Activated CD8-positive, alpha-beta T cell treated with anti-CD3 and anti-CD28 coated beads, Interleukin-2, amount 10 ng/mL, durations not matched to agents 7 days and 5 days (primary cell): ENCODE measurements around the gene SFRP2. TPM values are rescaled to one million over a fixed set of nuclear protein-coding genes. Genes with fewer than 3 reads are reported as not detected.
A peak's percentile ranks its signal among the peaks of the same experiment; 100 is the strongest.

Experiments
- ATAC-seq: fragments of 150-1000 bp; cut with Tn5 transposase; one replicate; pipeline ENCODE4 v1.10.0; 2021; ENCODE audit warnings: moderate library complexity
- CTCF ChIA-PET: fragments of 350-600 bp; sonication (Branson Sonifier 250); formaldehyde crosslinking; loops from one replicate; lab custom pipeline; 2021; ENCODE audit warnings: antibody characterized with exemption; lab: Charles Lee
- POLR2A ChIA-PET: fragments of 350-600 bp; sonication (Branson Sonifier 250); formaldehyde crosslinking; loops from one replicate; lab custom pipeline; 2021; ENCODE audit warnings: antibody characterized with exemption; lab: Charles Lee
- DNase-seq: peaks from one replicate; pipeline ENCODE4 v3.0.0-alpha.2; 2020
- H3K27ac Mint-ChIP-seq: one replicate; pipeline ENCODE4 v1.8.0; 2021; ENCODE audit warnings: mild to moderate bottlenecking, mixed read lengths
- H3K27me3 Mint-ChIP-seq: one replicate; pipeline ENCODE4 v1.8.0; 2021; ENCODE audit warnings: low read depth, mixed read lengths
- H3K36me3 Mint-ChIP-seq: one replicate; pipeline ENCODE4 v1.8.0; 2021; ENCODE audit warnings: low read depth, mixed read lengths
- H3K4me1 Mint-ChIP-seq: one replicate; pipeline ENCODE4 v1.8.0; 2021; ENCODE audit warnings: low read depth, mixed read lengths
- H3K4me3 Mint-ChIP-seq: one replicate; pipeline ENCODE4 v1.8.0; 2021; ENCODE audit warnings: mild to moderate bottlenecking, mixed read lengths
- H3K9me3 Mint-ChIP-seq: one replicate; pipeline ENCODE4 v1.8.0; 2022; ENCODE audit warnings: mixed read lengths; ENCODE audit not compliant: insufficient read depth
- total RNA-seq, 2 experiments: library from RNA; stranded (reverse); gene quantifications; one replicate each; pipeline ENCODE4 v1.2.3, GENCODE V29; 2021

Gene SFRP2
- total RNA-seq, 2 experiments from 2014 or later = not detected

DNA sequence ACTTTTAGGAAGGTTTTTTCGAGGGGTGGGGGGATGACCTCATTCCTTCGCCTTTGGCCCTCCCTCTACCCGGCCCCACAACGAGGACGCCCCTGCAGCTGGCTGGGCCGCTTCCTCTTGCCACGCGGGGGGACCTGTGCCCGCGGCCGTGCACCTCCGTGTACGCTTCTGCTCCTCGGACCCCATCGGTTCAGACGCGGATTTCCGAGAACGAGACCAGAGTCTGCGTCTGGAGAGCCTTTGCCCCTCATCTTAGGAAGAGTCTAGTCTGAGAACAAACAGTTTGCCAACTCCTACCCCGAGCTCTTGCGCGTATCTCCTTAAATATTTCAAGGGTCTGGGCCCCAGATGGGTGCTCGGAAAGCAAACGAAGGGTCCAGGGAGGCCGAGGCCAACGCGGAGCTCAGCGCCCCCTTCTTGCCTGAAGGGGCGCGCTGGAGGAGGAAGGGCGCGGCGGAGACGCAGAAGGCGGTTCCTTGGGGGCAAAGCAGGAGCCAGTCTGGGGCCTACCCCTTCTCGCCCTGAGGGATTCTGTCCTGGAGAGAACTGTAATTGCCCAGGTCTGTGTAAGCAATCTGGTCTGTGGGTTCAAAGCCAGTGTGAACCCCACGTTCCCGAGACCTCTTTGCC is 3.9 kb upstream of the SFRP2 start:
- H3K27ac Mint-ChIP-seq = no peak overlapping the region
- peaks cover 29% of the 10 kb centered on the region for H3K4me1 Mint-ChIP-seq
- H3K9me3 Mint-ChIP-seq = no peaks in the 10 kb centered on the region
- CTCF ChIA-PET = interaction anchor here (0.7 to 1.7 kb wide), 2 partner anchors 12 to 236 kb away, joined by 3 to 4 read pairs; no protein-coding TSS in a partner anchor
- peaks cover 84% of the 10 kb centered on the region for H3K27me3 Mint-ChIP-seq
- peak overlapping the region; percentile 66 for H3K4me3 Mint-ChIP-seq
- ATAC-seq (no peak), DNase-seq (no peak)
- POLR2A ChIA-PET = no interaction called here
- H3K36me3 Mint-ChIP-seq = no peaks in the 10 kb centered on the region

GRCh38 chr4:153791746-153792617 is 3.1 kb upstream of the SFRP2 start:
- ATAC-seq (no peak), DNase-seq (peak; percentile 45)
- no peaks in the 10 kb centered on the region for H3K36me3 Mint-ChIP-seq
- H3K4me3 Mint-ChIP-seq = peak overlapping the region; percentile 66
- ChIA-PET CTCF (interaction anchor here (0.6 to 1.7 kb wide), 4 partner anchors 11 to 715 kb away, joined by 3 to 6 read pairs (median 4); no protein-coding TSS in a partner anchor), POLR2A (no interaction called here)
- peaks cover 29% of the 10 kb centered on the region for H3K4me1 Mint-ChIP-seq
- no peaks in the 10 kb centered on the region for H3K9me3 Mint-ChIP-seq
- H3K27ac Mint-ChIP-seq = no peak overlapping the region
- peaks cover 84% of the 10 kb centered on the region for H3K27me3 Mint-ChIP-seq

GRCh38 chr4:153790962-153791551 is 2.2 kb upstream of the SFRP2 start:
- Mint-ChIP-seq H3K27ac (no peak overlapping the region), H3K36me3 (no peaks in the 10 kb centered on the region), H3K9me3 (no peaks in the 10 kb centered on the region), H3K4me1 (peaks cover 29% of the 10 kb centered on the region), H3K27me3 (peaks cover 84% of the 10 kb centered on the region), H3K4me3 (peak overlapping the region; percentile 66)
- ATAC-seq (peak; percentile 71), DNase-seq (peak; percentile 41)
- ChIA-PET CTCF (interaction anchor here (0.8 to 1.7 kb wide), 2 partner anchors 10 to 715 kb away, joined by 3 to 4 read pairs; no protein-coding TSS in a partner anchor), POLR2A (no interaction called here)

DNA sequence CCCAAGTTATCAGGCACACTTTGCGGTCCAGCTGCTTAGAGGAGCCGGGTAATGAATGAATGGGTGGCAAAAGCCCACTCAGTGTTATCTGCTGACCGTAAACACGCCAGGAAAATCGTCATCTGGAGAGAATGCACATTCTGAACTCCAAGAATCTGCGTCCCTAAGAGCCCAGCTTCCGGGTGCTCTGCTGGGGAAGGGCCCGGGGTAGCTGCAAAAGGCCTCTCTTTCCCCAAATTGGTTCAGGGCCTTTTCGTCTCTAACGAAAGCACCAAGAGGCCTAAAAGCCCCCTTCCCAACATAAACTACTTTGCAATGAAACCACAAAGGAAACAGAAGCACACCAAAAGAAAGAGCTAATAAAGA is 1.6 kb upstream of the SFRP2 start:
- H3K27ac Mint-ChIP-seq = no peak overlapping the region
- H3K9me3 Mint-ChIP-seq = no peaks in the 10 kb centered on the region
- H3K4me3 Mint-ChIP-seq = peak overlapping the region; percentile 3
- ChIA-PET CTCF (interaction anchor here (0.8 to 1.7 kb wide), 2 partner anchors 10 to 716 kb away, joined by 3 to 4 read pairs; no protein-coding TSS in a partner anchor), POLR2A (no interaction called here)
- no peaks in the 10 kb centered on the region for H3K36me3 Mint-ChIP-seq
- DNase-seq (no peak), ATAC-seq (no peak)
- H3K4me1 Mint-ChIP-seq = peaks cover 29% of the 10 kb centered on the region
- H3K27me3 Mint-ChIP-seq = peaks cover 83% of the 10 kb centered on the region

GRCh38 chr4:153789741-153790499 is 1.0 kb upstream of the SFRP2 start:
- ATAC-seq = no peak
- no peaks in the 10 kb centered on the region for H3K36me3 Mint-ChIP-seq
- no peaks in the 10 kb centered on the region for H3K9me3 Mint-ChIP-seq
- peaks cover 77% of the 10 kb centered on the region for H3K27me3 Mint-ChIP-seq
- POLR2A ChIA-PET = interaction anchor here (0.6 kb wide), 1 partner anchor 643 kb away, joined by 3 read pairs; no protein-coding TSS in a partner anchor
- H3K4me1 Mint-ChIP-seq = peaks cover 29% of the 10 kb centered on the region
- no peak overlapping the region for H3K4me3 Mint-ChIP-seq
- no peak overlapping the region for H3K27ac Mint-ChIP-seq
- CTCF ChIA-PET = interaction anchor here (1.7 kb wide), 1 partner anchor 717 kb away, joined by 4 read pairs; no protein-coding TSS in a partner anchor
- DNase-seq = no peak

DNA sequence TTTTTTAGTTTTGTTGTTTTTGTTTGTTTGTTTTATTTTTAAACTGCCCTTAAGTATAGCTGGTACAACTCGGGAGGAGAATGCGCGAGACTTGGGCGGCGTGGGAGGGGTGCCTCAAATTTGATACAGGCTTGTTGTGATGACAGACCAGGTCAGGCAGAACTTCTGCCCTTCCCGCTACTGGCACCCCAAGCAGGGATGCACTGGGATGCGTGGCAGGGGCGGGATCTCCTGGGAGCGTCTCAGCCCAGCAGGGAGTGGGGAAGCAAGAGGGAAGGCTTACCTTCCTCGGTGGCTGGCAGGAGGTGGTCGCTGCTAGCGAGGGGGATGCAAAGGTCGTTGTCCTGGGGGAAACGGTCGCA is 851 bp downstream of the SFRP2 start:
- Mint-ChIP-seq H3K36me3 (no peaks in the 10 kb centered on the region), H3K9me3 (no peaks in the 10 kb centered on the region), H3K27ac (no peak overlapping the region), H3K27me3 (peaks cover 74% of the 10 kb centered on the region), H3K4me1 (peaks cover 29% of the 10 kb centered on the region), H3K4me3 (peak overlapping the region; percentile 20)
- DNase-seq = no peak
- ATAC-seq = no peak
- POLR2A ChIA-PET = no interaction called here
- CTCF ChIA-PET = no interaction called here

DNA sequence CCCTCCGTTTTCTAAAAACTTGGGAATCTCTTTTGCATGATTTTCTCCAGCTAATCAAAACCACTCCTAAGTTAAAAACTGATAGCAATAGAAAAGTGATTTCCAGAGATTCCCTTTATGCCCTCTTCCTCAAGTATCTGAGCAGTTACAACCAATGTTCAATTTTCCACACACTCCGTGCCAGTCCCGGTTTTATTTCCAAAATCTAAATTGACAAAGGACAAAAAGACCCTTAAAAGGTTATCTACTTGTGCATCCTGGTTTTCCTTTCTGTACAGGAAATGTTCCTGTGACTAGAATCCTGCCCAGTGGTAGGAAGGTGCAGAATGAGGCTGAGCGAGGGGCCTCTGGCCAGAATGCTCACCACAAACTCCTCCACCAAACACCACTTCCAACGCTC is 1.3 kb downstream of the SFRP2 start:
- H3K27ac Mint-ChIP-seq = no peak overlapping the region
- POLR2A ChIA-PET = no interaction called here
- H3K4me3 Mint-ChIP-seq = no peak overlapping the region

GRCh38 chr4:153787061-153787560 is 1.8 kb downstream of the SFRP2 start:
- ChIA-PET POLR2A (no interaction called here), CTCF (interaction anchor here (0.7 to 1.8 kb wide), 5 partner anchors 10 to 572 kb away, joined by 3 to 6 read pairs (median 3); no protein-coding TSS in a partner anchor)
- peaks cover 71% of the 10 kb centered on the region for H3K27me3 Mint-ChIP-seq
- no peak overlapping the region for H3K4me3 Mint-ChIP-seq
- peaks cover 22% of the 10 kb centered on the region for H3K4me1 Mint-ChIP-seq
- H3K36me3 Mint-ChIP-seq = no peaks in the 10 kb centered on the region
- no peak for ATAC-seq
- H3K27ac Mint-ChIP-seq = no peak overlapping the region
- DNase-seq = no peak
- no peaks in the 10 kb centered on the region for H3K9me3 Mint-ChIP-seq

More for the DNA sequence above, 1.3 kb downstream of the SFRP2 start:
- CTCF ChIA-PET = no interaction called here
- Mint-ChIP-seq H3K27me3 (peaks cover 73% of the 10 kb centered on the region), H3K36me3 (no peaks in the 10 kb centered on the region), H3K9me3 (no peaks in the 10 kb centered on the region), H3K4me1 (peaks cover 26% of the 10 kb centered on the region)
- DNase-seq (no peak), ATAC-seq (no peak)

GRCh38 chr4:153785910-153786721 is 2.8 kb downstream of the SFRP2 start:
- DNase-seq (no peak), ATAC-seq (no peak)
- peaks cover 69% of the 10 kb centered on the region for H3K27me3 Mint-ChIP-seq
- peaks cover 12% of the 10 kb centered on the region for H3K4me1 Mint-ChIP-seq
- no peak overlapping the region for H3K4me3 Mint-ChIP-seq
- H3K27ac Mint-ChIP-seq = no peak overlapping the region
- POLR2A ChIA-PET = no interaction called here
- CTCF ChIA-PET = interaction anchor here (0.7 to 2.1 kb wide), 21 partner anchors 9 to 837 kb away, joined by 3 to 11 read pairs (median 3); partner anchors contain the start of gene TLR2
- no peaks in the 10 kb centered on the region for H3K36me3 Mint-ChIP-seq
- H3K9me3 Mint-ChIP-seq = no peaks in the 10 kb centered on the region

GRCh38 chr4:153784166-153784699 is 4.7 kb downstream of the SFRP2 start:
- no peak overlapping the region for H3K4me3 Mint-ChIP-seq
- ChIA-PET POLR2A (no interaction called here), CTCF (interaction anchor here (0.7 to 2.1 kb wide), 3 partner anchors 13 to 234 kb away, joined by 3 to 7 read pairs (median 7); no protein-coding TSS in a partner anchor)
- H3K27me3 Mint-ChIP-seq = peaks cover 61% of the 10 kb centered on the region
- no peak for DNase-seq
- no peaks in the 10 kb centered on the region for H3K36me3 Mint-ChIP-seq
- no peaks in the 10 kb centered on the region for H3K9me3 Mint-ChIP-seq
- ATAC-seq = no peak
- no peak overlapping the region for H3K27ac Mint-ChIP-seq
- H3K4me1 Mint-ChIP-seq = peaks cover 8% of the 10 kb centered on the region
